Kidney (tissue), 14 donors: ENCODE measurements around the gene PIEZO2. TPM values are rescaled to one million over a fixed set of nuclear protein-coding genes. Genes with fewer than 3 reads are reported as not detected.

Experiments used
- DNase-seq, 5 donors: peaks; one replicate each; pipeline ENCODE4 v3.0.0-alpha.2; 2013 to 2020
- FAIRE-seq: peaks from 2 replicates; lab custom pipeline; 2012; peaks lifted over from hg19 to GRCh38; lab: Jason Lieb, UNC
- H3K27ac ChIP-seq, 2 donors: one replicate each; pipeline ENCODE4 v1.7.0; 2013; ENCODE audit warnings: low read depth in 2 of 2, low read length in 2 of 2, inconsistent platforms in 1 of 2
- H3K27me3 ChIP-seq: one replicate; pipeline ENCODE4 v1.7.1; 2013; ENCODE audit warnings: low read length, inconsistent platforms; ENCODE audit not compliant: control insufficient read depth, insufficient read depth
- H3K36me3 ChIP-seq, 3 donors: one replicate each; pipeline versions ENCODE4 v1.7.0 to v1.7.1; 2013; ENCODE audit warnings: low read length in 3 of 3, control low read depth in 1 of 3, inconsistent platforms in 1 of 3; ENCODE audit not compliant: insufficient read depth in 3 of 3, control insufficient read depth in 2 of 3
- H3K4me1 ChIP-seq, 3 donors: one replicate each; pipeline versions ENCODE4 v1.7.0 to v1.7.1; 2013; ENCODE audit warnings: low read length in 3 of 3, inconsistent platforms in 1 of 3, low read depth in 1 of 3; ENCODE audit not compliant: control insufficient read depth in 2 of 3, insufficient read depth in 2 of 3
- H3K4me3 ChIP-seq, 3 donors: one replicate each; pipeline versions ENCODE4 v1.7.0 to v1.8.1; 2013; ENCODE audit warnings: low read length in 3 of 3, control low read depth in 1 of 3, inconsistent platforms in 1 of 3
- H3K9ac ChIP-seq, 3 donors: one replicate each; pipeline versions ENCODE4 v1.7.0 to v1.7.1; 2013; ENCODE audit warnings: low read length in 3 of 3, control low read depth in 1 of 3, inconsistent platforms in 1 of 3
- H3K9me3 ChIP-seq, 3 donors: one replicate each; pipeline versions ENCODE4 v1.7.0 to v1.7.1; 2013; ENCODE audit warnings: low read length in 3 of 3, control low read depth in 1 of 3, inconsistent platforms in 1 of 3; ENCODE audit not compliant: control insufficient read depth in 2 of 3, insufficient read depth in 1 of 3
- intact Hi-C: fragments of 100-400 bp; cut with DNase I; formaldehyde crosslinking; loops from one replicate; pipeline ENCODE4 v1.11.1; 2022
- polyA plus RNA-seq: library from polyadenylated mRNA; stranded (reverse); fragments of 350-450 nt; fragmentation: Illumina TruSeq; extraction: RNeasy Lipid Tissue Mini Kit (QIAGEN cat#74804); gene quantifications from one replicate; pipeline ENCODE4 v1.2.3, GENCODE V29; 2014; ENCODE audit warnings: low read depth, low replicate concordance; ENCODE audit not compliant: insufficient read depth
- total RNA-seq: library from RNA; stranded (reverse); fragmentation: NEBNext Ultra II Directional; extraction: Animal tissue kit (Norgen Biotek cat#: 25700); gene quantifications from one replicate; pipeline ENCODE4 v1.2.1, GENCODE V29; 2021
- TF ChIP-seq, protein P1 (sequence below): IDR thresholded peaks from 3 replicates; pipeline ENCODE4 v1.5.1; 2012; ENCODE audit warnings: mild to moderate bottlenecking, moderate library complexity, borderline replicate concordance; ENCODE audit not compliant: insufficient read depth; ENCODE audit errors: extremely low read depth
- donor health status: control.
- donor health status: control.
- donor health status: control.
- donor health status: control.
- donor health status: control.
- donor health status: DM: yes; HTN: yes; CAD: no.
- donor health status: Normal renal cell carcinoma (clear cell type).

Gene PIEZO2
- total and polyA plus RNA-seq, 2 donors from 2014 or later = 1.1 to 4.1 TPM

DNA sequence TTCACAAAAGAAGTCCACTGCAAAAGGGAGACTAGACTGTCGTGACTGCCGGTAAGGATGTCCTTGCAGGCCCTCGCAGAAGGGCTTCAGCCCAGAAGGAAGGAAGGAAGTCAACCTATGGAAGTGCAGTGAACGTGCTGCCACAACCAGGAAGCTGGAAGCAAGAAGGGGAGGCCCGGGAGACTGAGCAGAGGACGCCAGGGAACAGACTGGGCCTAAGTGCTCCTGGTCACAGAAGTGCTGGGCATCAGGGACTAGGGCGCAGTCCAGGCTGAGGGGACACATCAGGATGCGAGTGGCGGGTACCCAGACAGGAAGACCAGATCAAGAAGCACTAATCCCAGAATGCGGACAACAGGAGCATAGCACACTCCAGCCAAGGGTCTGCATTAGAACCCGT lies 78.8 kb downstream of the PIEZO2 start:
- Histone ChIP-seq H3K4me1 (no peaks in the 10 kb centered on the region), H3K9ac (no peak overlapping the region), H3K9me3 (no peaks in the 10 kb centered on the region), H3K4me3 (no peak overlapping the region), H3K36me3 (no peaks in the 10 kb centered on the region), H3K27me3 (no peaks in the 10 kb centered on the region), H3K27ac (no peak overlapping the region)
- intact Hi-C loops = no loop called here
- FAIRE-seq (no peak), DNase-seq (no peak)
- TF ChIP-seq, protein P1, sequence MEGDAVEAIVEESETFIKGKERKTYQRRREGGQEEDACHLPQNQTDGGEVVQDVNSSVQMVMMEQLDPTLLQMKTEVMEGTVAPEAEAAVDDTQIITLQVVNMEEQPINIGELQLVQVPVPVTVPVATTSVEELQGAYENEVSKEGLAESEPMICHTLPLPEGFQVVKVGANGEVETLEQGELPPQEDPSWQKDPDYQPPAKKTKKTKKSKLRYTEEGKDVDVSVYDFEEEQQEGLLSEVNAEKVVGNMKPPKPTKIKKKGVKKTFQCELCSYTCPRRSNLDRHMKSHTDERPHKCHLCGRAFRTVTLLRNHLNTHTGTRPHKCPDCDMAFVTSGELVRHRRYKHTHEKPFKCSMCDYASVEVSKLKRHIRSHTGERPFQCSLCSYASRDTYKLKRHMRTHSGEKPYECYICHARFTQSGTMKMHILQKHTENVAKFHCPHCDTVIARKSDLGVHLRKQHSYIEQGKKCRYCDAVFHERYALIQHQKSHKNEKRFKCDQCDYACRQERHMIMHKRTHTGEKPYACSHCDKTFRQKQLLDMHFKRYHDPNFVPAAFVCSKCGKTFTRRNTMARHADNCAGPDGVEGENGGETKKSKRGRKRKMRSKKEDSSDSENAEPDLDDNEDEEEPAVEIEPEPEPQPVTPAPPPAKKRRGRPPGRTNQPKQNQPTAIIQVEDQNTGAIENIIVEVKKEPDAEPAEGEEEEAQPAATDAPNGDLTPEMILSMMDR = no peak

DNA sequence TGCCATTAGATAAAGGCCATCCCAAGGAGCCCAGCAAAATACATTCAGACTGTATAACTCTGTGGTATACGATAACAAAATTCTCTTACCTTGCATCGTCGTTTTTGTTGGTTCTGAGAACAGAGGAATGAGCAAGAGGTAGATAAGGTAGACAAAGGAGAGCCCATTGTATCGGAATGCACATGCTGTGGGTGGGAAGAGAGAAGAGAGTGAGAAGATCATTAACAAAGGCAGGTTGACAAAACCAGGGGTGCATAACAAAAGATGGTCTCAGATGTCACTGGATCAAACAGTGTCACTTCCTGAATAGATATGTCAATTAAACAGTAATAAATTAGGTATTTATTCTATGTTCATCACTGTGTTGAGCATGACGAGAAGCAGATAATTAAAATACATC lies 83.3 kb downstream of the PIEZO2 start:
- Histone ChIP-seq H3K27me3 (no peaks in the 10 kb centered on the region), H3K9me3 (no peaks in the 10 kb centered on the region), H3K4me3 (no peak overlapping the region), H3K4me1 (no peaks in the 10 kb centered on the region), H3K36me3 (no peaks in the 10 kb centered on the region), H3K27ac (no peak overlapping the region), H3K9ac (no peak overlapping the region)
- TF ChIP-seq, protein P1 = no peak
- FAIRE-seq = no peak
- intact Hi-C loops = no loop called here
- no peak for DNase-seq

DNA sequence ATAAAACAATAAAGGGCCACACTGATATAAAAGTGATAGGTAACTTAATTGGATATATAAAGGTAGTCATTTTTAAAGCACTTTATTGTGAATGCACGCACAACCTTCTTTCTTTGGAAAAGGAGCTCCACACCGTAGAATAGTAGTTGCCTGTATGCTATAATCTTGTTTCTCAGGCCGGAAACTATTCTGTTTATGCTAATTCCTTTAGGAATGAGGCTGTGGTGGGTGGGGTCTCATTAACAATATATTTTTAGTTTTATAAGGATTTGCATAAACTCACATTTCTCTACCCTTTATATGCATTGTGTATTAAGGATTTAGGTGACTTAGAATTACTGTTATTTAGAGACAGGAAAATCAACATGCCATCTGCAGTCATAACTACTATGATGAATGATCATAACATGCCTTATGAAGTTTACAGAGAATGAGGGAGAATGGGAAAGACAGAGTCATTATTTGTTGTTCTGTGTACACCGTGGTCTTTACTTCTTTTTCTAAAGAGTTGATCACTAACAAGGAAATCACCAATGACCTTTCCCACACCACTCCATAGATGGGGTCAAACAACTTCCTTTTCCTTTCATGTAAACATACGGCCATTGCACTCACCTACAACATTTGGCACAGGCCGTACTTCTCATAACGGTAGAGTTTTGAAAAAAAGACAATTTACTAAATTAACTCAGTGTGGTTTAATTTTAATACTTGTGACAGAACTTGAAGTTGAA lies 84.5 kb downstream of the PIEZO2 start:
- H3K27me3 ChIP-seq = no peaks in the 10 kb centered on the region
- H3K36me3 ChIP-seq = no peaks in the 10 kb centered on the region
- no peak overlapping the region for H3K4me3 ChIP-seq
- no peak overlapping the region for H3K27ac ChIP-seq
- DNase-seq (no peak), FAIRE-seq (no peak)
- TF ChIP-seq, protein P1 = no peak
- intact Hi-C loops = no loop called here
- H3K4me1 ChIP-seq = no peaks in the 10 kb centered on the region
- H3K9ac ChIP-seq = no peak overlapping the region
- H3K9me3 ChIP-seq = no peaks in the 10 kb centered on the region

DNA sequence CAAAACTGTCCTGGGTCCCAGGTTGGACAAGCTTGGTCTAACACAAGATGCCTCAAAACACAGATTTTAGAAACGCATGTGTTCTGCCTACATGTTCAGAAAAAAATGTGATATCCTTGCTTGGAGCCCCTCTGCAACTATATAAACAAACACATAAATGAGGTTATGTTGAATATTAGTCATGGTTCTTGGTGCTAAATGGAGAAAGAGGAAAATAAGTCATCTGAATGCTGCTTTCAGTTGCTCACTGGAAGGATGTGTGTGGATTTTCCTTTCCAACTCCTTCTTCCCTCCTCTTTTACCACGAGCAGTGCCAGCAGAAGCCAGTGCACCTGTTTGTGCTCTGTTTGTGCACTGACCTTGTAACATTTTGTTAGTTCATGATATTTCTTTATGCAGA lies 85.3 kb downstream of the PIEZO2 start:
- no peak for FAIRE-seq
- Histone ChIP-seq H3K4me1 (no peaks in the 10 kb centered on the region), H3K27ac (no peak overlapping the region), H3K27me3 (no peaks in the 10 kb centered on the region), H3K36me3 (no peaks in the 10 kb centered on the region), H3K9me3 (no peaks in the 10 kb centered on the region), H3K4me3 (no peak overlapping the region), H3K9ac (no peak overlapping the region)
- no peak for DNase-seq
- intact Hi-C loops = no loop called here
- TF ChIP-seq, protein P1 = no peak
